K562 (cell line): Measurements from ENCODE around the gene PGA3. TPM values are rescaled to one million over a fixed set of nuclear protein-coding genes. Genes with fewer than 3 reads are reported as not detected.

Experiments
- ESRRB ChIP-seq: fragments of 250-450 bp; sonication (Bioruptor Pico); IDR thresholded peaks from 2 replicates; pipeline ENCODE4 v1.5.0; 2020; ENCODE audit warnings: mild to moderate bottlenecking, moderate library complexity, borderline replicate concordance
- HBP1 ChIP-seq: fragments of 450-650 bp; formaldehyde crosslinking; IDR thresholded peaks from 2 replicates; pipeline ENCODE4 v1.4.0; 2022; ENCODE audit warnings: missing genetic modification characterization
- MXI1 ChIP-seq: IDR thresholded peaks from 2 replicates; pipeline ENCODE4 v1.6.1; 2011; ENCODE audit warnings: low read depth, mild to moderate bottlenecking, improper control_type of control experiment, low read length
- MYNN ChIP-seq, 2 experiments: sonication (generic); formaldehyde crosslinking in 1 of 2; IDR thresholded peaks; 2 replicates each; pipeline versions ENCODE4 v1.5.0 to v1.6.1; 2016 to 2020; ENCODE audit warnings: antibody characterized with exemption in 1 of 2, missing genetic modification reagents in 1 of 2
- POLR2A ChIP-seq: fragments of 450-650 bp; conservative IDR thresholded peaks from 2 replicates; pipeline ENCODE4 v1.6.1; 2016
- TAF15 ChIP-seq: fragments of 200-400 bp; formaldehyde crosslinking; IDR thresholded peaks from 2 replicates; pipeline ENCODE4 v1.6.1; 2017; ENCODE audit warnings: mild to moderate bottlenecking, low read depth, low read length, moderate library complexity
- TARDBP ChIP-seq: fragments of 450-650 bp; IDR thresholded peaks from 2 replicates; pipeline ENCODE4 v1.6.1; 2016
- ZNF121 ChIP-seq: sonication (generic); formaldehyde crosslinking; conservative IDR thresholded peaks from 2 replicates; pipeline ENCODE4 v1.8.0; 2022; ENCODE audit warnings: missing genetic modification reagents
- ZNF354B ChIP-seq: fragments of 250-450 bp; sonication (Bioruptor Pico); IDR thresholded peaks from 2 replicates; pipeline ENCODE4 v1.4.0; 2020
- polyA plus RNA-seq, 8 experiments: library from polyadenylated mRNA; depleted of rRNA in 4 of 8; stranded (reverse) in 5 of 8; unstranded in 3 of 8; fragments of >200 nt; fragmentation: Nextera tagmentation in 2 of 8; fragmentation: Illumina TruSeq in 1 of 8; extraction: Ambion mirVana in 2 of 8; extraction: Trizol in 1 of 8; gene quantifications; 2 replicates each; pipeline versions ENCODE4 v1.2.1 to v1.2.3, GENCODE V29; 2011 to 2014; ENCODE audit warnings: inconsistent platforms in 1 of 8, missing spikeins in 1 of 8
- total RNA-seq, 7 experiments: library from RNA; depleted of rRNA in 6 of 7; stranded (reverse); fragments of >200 nt in 6 of 7; fragmentation: Illumina TruSeq in 2 of 7; extraction: Trizol in 2 of 7; gene quantifications; 2 replicates each; pipeline versions ENCODE4 v1.2.1 to v1.2.3, GENCODE V29; 2011 to 2021; ENCODE audit warnings: low replicate concordance in 1 of 7
- TF ChIP-seq, protein P1 (sequence below): fragments of 250-450 bp; sonication (Bioruptor Pico); IDR thresholded peaks from 2 replicates; pipeline ENCODE4 v1.4.0; 2020; ENCODE audit warnings: borderline replicate concordance
- TF ChIP-seq, protein P2 (sequence below): fragments of 250-450 bp; sonication (Bioruptor Pico); IDR thresholded peaks from 2 replicates; pipeline ENCODE4 v1.5.0; 2020; ENCODE audit warnings: mild to moderate bottlenecking, borderline replicate concordance
- TF ChIP-seq, protein P3 (sequence below): fragments of 450-650 bp; conservative IDR thresholded peaks from 2 replicates; pipeline ENCODE4 v1.6.1; 2016; ENCODE audit warnings: missing genetic modification characterization, low read depth, mild to moderate bottlenecking, missing compliant biosample characterization, moderate library complexity
- TF ChIP-seq, protein P4 (sequence below): fragments of 250-450 bp; sonication (Bioruptor Pico); IDR thresholded peaks from 2 replicates; pipeline ENCODE4 v1.4.0; 2020; ENCODE audit warnings: mild to moderate bottlenecking, moderate library complexity
- TF ChIP-seq, protein P5 (sequence below), 2 experiments: fragments of 450-650 bp; conservative IDR thresholded peaks; 2 replicates each; pipeline ENCODE4 v1.6.1; 2017; ENCODE audit warnings: mild to moderate bottlenecking in 2 of 2, moderate library complexity in 2 of 2

Gene PGA3
- total and polyA plus RNA-seq, 9 of the 15 experiments (the other 6 are each of a cell fraction or from before 2014, with no cell fraction given) = 0.15 to 0.18 (median 0.18) TPM; not detected in 6

GRCh38 chr11:61161190-61162091 is 41.9 kb upstream of the PGA3 start, which contains the start of gene VPS37C (continued):
- TF ChIP-seq, protein P1, sequence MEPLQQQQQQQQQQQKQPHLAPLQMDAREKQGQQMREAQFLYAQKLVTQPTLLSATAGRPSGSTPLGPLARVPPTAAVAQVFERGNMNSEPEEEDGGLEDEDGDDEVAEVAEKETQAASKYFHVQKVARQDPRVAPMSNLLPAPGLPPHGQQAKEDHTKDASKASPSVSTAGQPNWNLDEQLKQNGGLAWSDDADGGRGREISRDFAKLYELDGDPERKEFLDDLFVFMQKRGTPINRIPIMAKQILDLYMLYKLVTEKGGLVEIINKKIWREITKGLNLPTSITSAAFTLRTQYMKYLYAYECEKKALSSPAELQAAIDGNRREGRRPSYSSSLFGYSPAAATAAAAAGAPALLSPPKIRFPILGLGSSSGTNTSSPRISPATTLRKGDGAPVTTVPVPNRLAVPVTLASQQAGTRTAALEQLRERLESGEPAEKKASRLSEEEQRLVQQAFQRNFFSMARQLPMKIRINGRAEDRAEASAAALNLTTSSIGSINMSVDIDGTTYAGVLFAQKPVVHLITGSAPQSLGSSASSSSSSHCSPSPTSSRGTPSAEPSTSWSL (CRISPR knock-in tag) = no peak
- TF ChIP-seq TAF15 (no peak), ESRRB (no peak), POLR2A (peak; percentile 90), ZNF121 (peak; percentile 21; the same call in 1 of the 2 replicates), ZNF354B (CRISPR knock-in tag) (no peak), HBP1 (no peak), TARDBP (peak; percentile 91), MYNN (IDR thresholded peaks at IDR 0.05) (no peak), MYNN (CRISPR knock-in tag; IDR thresholded peaks at IDR 0.05) (no peak), MXI1 (no peak)
- TF ChIP-seq, protein P2, sequence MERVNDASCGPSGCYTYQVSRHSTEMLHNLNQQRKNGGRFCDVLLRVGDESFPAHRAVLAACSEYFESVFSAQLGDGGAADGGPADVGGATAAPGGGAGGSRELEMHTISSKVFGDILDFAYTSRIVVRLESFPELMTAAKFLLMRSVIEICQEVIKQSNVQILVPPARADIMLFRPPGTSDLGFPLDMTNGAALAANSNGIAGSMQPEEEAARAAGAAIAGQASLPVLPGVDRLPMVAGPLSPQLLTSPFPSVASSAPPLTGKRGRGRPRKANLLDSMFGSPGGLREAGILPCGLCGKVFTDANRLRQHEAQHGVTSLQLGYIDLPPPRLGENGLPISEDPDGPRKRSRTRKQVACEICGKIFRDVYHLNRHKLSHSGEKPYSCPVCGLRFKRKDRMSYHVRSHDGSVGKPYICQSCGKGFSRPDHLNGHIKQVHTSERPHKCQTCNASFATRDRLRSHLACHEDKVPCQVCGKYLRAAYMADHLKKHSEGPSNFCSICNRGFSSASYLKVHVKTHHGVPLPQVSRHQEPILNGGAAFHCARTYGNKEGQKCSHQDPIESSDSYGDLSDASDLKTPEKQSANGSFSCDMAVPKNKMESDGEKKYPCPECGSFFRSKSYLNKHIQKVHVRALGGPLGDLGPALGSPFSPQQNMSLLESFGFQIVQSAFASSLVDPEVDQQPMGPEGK (CRISPR knock-in tag) = no peak
- TF ChIP-seq, protein P3, sequence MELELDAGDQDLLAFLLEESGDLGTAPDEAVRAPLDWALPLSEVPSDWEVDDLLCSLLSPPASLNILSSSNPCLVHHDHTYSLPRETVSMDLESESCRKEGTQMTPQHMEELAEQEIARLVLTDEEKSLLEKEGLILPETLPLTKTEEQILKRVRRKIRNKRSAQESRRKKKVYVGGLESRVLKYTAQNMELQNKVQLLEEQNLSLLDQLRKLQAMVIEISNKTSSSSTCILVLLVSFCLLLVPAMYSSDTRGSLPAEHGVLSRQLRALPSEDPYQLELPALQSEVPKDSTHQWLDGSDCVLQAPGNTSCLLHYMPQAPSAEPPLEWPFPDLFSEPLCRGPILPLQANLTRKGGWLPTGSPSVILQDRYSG (tag) = no peak
- TF ChIP-seq, protein P4, sequence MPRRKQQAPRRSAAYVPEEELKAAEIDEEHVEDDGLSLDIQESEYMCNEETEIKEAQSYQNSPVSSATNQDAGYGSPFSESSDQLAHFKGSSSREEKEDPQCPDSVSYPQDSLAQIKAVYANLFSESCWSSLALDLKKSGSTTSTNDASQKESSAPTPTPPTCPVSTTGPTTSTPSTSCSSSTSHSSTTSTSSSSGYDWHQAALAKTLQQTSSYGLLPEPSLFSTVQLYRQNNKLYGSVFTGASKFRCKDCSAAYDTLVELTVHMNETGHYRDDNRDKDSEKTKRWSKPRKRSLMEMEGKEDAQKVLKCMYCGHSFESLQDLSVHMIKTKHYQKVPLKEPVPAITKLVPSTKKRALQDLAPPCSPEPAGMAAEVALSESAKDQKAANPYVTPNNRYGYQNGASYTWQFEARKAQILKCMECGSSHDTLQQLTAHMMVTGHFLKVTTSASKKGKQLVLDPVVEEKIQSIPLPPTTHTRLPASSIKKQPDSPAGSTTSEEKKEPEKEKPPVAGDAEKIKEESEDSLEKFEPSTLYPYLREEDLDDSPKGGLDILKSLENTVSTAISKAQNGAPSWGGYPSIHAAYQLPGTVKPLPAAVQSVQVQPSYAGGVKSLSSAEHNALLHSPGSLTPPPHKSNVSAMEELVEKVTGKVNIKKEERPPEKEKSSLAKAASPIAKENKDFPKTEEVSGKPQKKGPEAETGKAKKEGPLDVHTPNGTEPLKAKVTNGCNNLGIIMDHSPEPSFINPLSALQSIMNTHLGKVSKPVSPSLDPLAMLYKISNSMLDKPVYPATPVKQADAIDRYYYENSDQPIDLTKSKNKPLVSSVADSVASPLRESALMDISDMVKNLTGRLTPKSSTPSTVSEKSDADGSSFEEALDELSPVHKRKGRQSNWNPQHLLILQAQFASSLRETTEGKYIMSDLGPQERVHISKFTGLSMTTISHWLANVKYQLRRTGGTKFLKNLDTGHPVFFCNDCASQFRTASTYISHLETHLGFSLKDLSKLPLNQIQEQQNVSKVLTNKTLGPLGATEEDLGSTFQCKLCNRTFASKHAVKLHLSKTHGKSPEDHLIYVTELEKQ (CRISPR knock-in tag) = no peak
- TF ChIP-seq, protein P5, sequence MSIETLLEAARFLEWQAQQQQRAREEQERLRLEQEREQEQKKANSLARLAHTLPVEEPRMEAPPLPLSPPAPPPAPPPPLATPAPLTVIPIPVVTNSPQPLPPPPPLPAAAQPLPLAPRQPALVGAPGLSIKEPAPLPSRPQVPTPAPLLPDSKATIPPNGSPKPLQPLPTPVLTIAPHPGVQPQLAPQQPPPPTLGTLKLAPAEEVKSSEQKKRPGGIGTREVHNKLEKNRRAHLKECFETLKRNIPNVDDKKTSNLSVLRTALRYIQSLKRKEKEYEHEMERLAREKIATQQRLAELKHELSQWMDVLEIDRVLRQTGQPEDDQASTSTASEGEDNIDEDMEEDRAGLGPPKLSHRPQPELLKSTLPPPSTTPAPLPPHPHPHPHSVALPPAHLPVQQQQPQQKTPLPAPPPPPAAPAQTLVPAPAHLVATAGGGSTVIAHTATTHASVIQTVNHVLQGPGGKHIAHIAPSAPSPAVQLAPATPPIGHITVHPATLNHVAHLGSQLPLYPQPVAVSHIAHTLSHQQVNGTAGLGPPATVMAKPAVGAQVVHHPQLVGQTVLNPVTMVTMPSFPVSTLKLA (conservative IDR thresholded peaks at IDR 0.05) = peak; percentile 70 to 91; a peak in 3 of 4 replicates
